Activated CD4-positive, alpha-beta T cell treated with anti-CD3 and anti-CD28 coated beads for 36 hours (primary cell): ENCODE results near the gene ADSS1. TPM values are rescaled to one million over a fixed set of nuclear protein-coding genes. Genes with fewer than 3 reads are reported as not detected.

Experiments
- microRNA-seq: library from miRNA; unstranded; fragments of <30 nt; microRNA quantifications from one replicate; pipeline ENCODE4 v1.2.0, GENCODE V29; 2021; ENCODE audit warnings: borderline replicate concordance
- total RNA-seq, 2 experiments: library from RNA; stranded (reverse); gene quantifications; one replicate each; pipeline ENCODE4 v1.2.3, GENCODE V29; 2021

Gene ADSS1
- total RNA-seq, 2 experiments from 2014 or later = 2.2 to 3.2 TPM

Small RNAs within 50 kb of the gene (microRNA-seq; reads per million reads assigned to microRNA genes)
- not detected for gene MIR4710

Other genes with a start within 250 kb of the ADSS1 start
- gene C14orf180, start 144.5 kb upstream of the ADSS1 start, total RNA-seq = not detected
- under 1 TPM in 1 of 2 experiments, not detected in 1; 0.32 TPM for gene TMEM179, start 119.5 kb upstream of the ADSS1 start, total RNA-seq
- gene INF2, start 34.6 kb upstream of the ADSS1 start, total RNA-seq = 10 to 100 TPM; 60.8 to 66.0 TPM
- 10 to 100 TPM; 47.1 to 97.1 TPM for gene SIVA1, start 28.9 kb downstream of the ADSS1 start, total RNA-seq
- gene AKT1, start 71.5 kb downstream of the ADSS1 start, total RNA-seq = 100 to 1,000 TPM; 110 to 126 TPM
- 1 to 10 TPM; 1.5 to 2.0 TPM for gene ZBTB42, start 76.9 kb downstream of the ADSS1 start, total RNA-seq
- 1 to 10 TPM; 3.9 to 4.0 TPM for gene CEP170B, start 141.0 kb downstream of the ADSS1 start, total RNA-seq
- not detected for gene PLD4, start 200.7 kb downstream of the ADSS1 start, total RNA-seq